ENCODE results near the gene HPSE2.

The HPSE2 gene

GRCh38 chr10:99123851-99124250, 111.8 kb downstream of the HPSE2 start:
- Histone ChIP-seq H3K9me3 (ENCODE audit: insufficient read depth, low read length) (no peaks in the 10 kb centered on the region), H2AFZ (ENCODE audit: low read depth, low read length) (no peak overlapping the region), H3K4me2 (ENCODE audit: low read length) (no peak overlapping the region), H3K4me3 (ENCODE audit: low read length) (no peak overlapping the region), H3K79me2 (ENCODE audit: low read length) (no peaks in the 10 kb centered on the region), H3K36me3 (replicated peaks; ENCODE audit: low read depth, low read length) (no peaks in the 10 kb centered on the region), H3K9ac (ENCODE audit: low read length) (no peak overlapping the region), H3K27me3 (ENCODE audit: low read depth, low read length) (no peaks in the 10 kb centered on the region), H4K20me1 (ENCODE audit: insufficient read depth, low read length) (no peaks in the 10 kb centered on the region), H3K27ac (ENCODE audit: low read length) (no peak overlapping the region), H3K4me1 (ENCODE audit: low read length) (no peaks in the 10 kb centered on the region)
- TF ChIP-seq, protein P1, sequence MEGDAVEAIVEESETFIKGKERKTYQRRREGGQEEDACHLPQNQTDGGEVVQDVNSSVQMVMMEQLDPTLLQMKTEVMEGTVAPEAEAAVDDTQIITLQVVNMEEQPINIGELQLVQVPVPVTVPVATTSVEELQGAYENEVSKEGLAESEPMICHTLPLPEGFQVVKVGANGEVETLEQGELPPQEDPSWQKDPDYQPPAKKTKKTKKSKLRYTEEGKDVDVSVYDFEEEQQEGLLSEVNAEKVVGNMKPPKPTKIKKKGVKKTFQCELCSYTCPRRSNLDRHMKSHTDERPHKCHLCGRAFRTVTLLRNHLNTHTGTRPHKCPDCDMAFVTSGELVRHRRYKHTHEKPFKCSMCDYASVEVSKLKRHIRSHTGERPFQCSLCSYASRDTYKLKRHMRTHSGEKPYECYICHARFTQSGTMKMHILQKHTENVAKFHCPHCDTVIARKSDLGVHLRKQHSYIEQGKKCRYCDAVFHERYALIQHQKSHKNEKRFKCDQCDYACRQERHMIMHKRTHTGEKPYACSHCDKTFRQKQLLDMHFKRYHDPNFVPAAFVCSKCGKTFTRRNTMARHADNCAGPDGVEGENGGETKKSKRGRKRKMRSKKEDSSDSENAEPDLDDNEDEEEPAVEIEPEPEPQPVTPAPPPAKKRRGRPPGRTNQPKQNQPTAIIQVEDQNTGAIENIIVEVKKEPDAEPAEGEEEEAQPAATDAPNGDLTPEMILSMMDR (IDR thresholded peaks at IDR 0.05; ENCODE audit: low read depth, low read length), result no peak
- TF ChIP-seq EZH2phosphoT487 (IDR thresholded peaks at IDR 0.05; ENCODE audit: low read depth), result no peak

- H2AFZ ChIP-seq (ENCODE audit: low read depth, low read length), result no peak overlapping the region
- no peaks in the 10 kb centered on the region for H3K27me3 ChIP-seq (ENCODE audit: low read depth, low read length)
- H3K36me3 ChIP-seq (replicated peaks; ENCODE audit: low read depth, low read length), result no peaks in the 10 kb centered on the region
- H3K4me3 ChIP-seq (ENCODE audit: low read length), result no peak overlapping the region
- no peak for TF ChIP-seq EZH2phosphoT487 (IDR thresholded peaks at IDR 0.05; ENCODE audit: low read depth)
- TF ChIP-seq, protein P1 (IDR thresholded peaks at IDR 0.05; ENCODE audit: low read depth, low read length), result no peak
- no peaks in the 10 kb centered on the region for H3K9me3 ChIP-seq (ENCODE audit: insufficient read depth, low read length)
- H3K4me1 ChIP-seq (ENCODE audit: low read length), result no peaks in the 10 kb centered on the region
- H3K4me2 ChIP-seq (ENCODE audit: low read length), result no peak overlapping the region
- H3K9ac ChIP-seq (ENCODE audit: low read length), result no peak overlapping the region
- no peaks in the 10 kb centered on the region for H3K79me2 ChIP-seq (ENCODE audit: low read length)
- H4K20me1 ChIP-seq (ENCODE audit: insufficient read depth, low read length), result no peaks in the 10 kb centered on the region
- H3K27ac ChIP-seq (ENCODE audit: low read length), result no peak overlapping the region
Measured at GRCh38 chr10:99123336-99123735, 112.3 kb downstream of the HPSE2 start.

GRCh38 chr10:99119258-99119748, 116.3 kb downstream of the HPSE2 start:
- Histone ChIP-seq H3K4me2 (ENCODE audit: low read length) (no peak overlapping the region), H3K27ac (ENCODE audit: low read length) (no peak overlapping the region), H3K27me3 (ENCODE audit: low read depth, low read length) (no peaks in the 10 kb centered on the region), H3K36me3 (replicated peaks; ENCODE audit: low read depth, low read length) (no peaks in the 10 kb centered on the region), H2AFZ (ENCODE audit: low read depth, low read length) (no peak overlapping the region), H3K79me2 (ENCODE audit: low read length) (no peaks in the 10 kb centered on the region), H3K4me1 (ENCODE audit: low read length) (no peaks in the 10 kb centered on the region), H3K9ac (ENCODE audit: low read length) (no peak overlapping the region), H3K4me3 (ENCODE audit: low read length) (no peak overlapping the region), H3K9me3 (ENCODE audit: insufficient read depth, low read length) (no peaks in the 10 kb centered on the region), H4K20me1 (ENCODE audit: insufficient read depth, low read length) (no peaks in the 10 kb centered on the region)
- TF ChIP-seq, protein P1 (IDR thresholded peaks at IDR 0.05; ENCODE audit: low read depth, low read length), result no peak
- no peak for TF ChIP-seq EZH2phosphoT487 (IDR thresholded peaks at IDR 0.05; ENCODE audit: low read depth)

- Histone ChIP-seq H3K4me3 (ENCODE audit: low read length) (no peak overlapping the region), H3K4me1 (ENCODE audit: low read length) (no peaks in the 10 kb centered on the region), H3K79me2 (ENCODE audit: low read length) (no peaks in the 10 kb centered on the region), H4K20me1 (ENCODE audit: insufficient read depth, low read length) (no peaks in the 10 kb centered on the region), H3K4me2 (ENCODE audit: low read length) (no peak overlapping the region), H2AFZ (ENCODE audit: low read depth, low read length) (no peak overlapping the region), H3K27ac (ENCODE audit: low read length) (no peak overlapping the region), H3K36me3 (replicated peaks; ENCODE audit: low read depth, low read length) (no peaks in the 10 kb centered on the region), H3K9ac (ENCODE audit: low read length) (no peak overlapping the region), H3K27me3 (ENCODE audit: low read depth, low read length) (no peaks in the 10 kb centered on the region), H3K9me3 (ENCODE audit: insufficient read depth, low read length) (no peaks in the 10 kb centered on the region)
- TF ChIP-seq, protein P1 (IDR thresholded peaks at IDR 0.05; ENCODE audit: low read depth, low read length), result no peak
- no peak for TF ChIP-seq EZH2phosphoT487 (IDR thresholded peaks at IDR 0.05; ENCODE audit: low read depth)
Measured at GRCh38 chr10:99115703-99116102, 119.9 kb downstream of the HPSE2 start.
